Measurements from ENCODE around the gene FIGNL2.

Gene FIGNL2

DNA sequence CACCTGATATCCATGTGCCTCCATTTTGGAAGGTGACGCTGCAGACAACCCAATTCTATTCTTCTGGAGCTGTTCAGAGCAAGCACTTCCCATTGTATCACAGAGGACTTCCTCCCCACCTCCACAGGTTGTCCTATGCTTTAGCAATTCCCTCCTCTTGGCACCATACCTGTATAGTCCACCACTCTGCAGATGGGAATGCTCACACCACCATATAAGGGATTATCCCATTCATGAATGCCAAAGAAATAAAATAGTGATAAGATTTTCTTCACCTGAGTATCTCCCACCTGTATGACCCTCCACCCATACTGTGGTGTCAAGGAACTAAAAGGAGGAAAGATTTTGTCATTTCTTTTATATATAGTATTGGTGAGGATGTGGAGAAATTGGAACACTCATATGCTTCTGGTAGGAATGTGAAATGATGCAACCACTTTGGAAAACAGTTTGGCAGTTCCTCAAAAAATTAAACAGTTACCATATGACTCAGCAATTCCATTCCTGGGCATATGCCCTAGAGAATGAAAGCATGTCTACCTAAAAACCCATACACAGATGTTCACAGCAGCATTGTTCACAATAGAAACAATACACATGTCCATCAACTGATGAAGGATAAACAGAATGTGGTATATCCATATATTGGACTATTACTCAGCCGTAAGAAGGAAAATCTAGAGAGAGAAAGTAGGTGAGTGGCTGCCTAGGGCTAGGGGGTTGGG, 75.2 kb downstream of the FIGNL2 start:
- H3K4me3 ChIP-seq (ENCODE audit: low read length) = no peak overlapping the region
- DNase-seq (ENCODE audit: low read depth) = peak; percentile 74
- TF ChIP-seq, protein P1, sequence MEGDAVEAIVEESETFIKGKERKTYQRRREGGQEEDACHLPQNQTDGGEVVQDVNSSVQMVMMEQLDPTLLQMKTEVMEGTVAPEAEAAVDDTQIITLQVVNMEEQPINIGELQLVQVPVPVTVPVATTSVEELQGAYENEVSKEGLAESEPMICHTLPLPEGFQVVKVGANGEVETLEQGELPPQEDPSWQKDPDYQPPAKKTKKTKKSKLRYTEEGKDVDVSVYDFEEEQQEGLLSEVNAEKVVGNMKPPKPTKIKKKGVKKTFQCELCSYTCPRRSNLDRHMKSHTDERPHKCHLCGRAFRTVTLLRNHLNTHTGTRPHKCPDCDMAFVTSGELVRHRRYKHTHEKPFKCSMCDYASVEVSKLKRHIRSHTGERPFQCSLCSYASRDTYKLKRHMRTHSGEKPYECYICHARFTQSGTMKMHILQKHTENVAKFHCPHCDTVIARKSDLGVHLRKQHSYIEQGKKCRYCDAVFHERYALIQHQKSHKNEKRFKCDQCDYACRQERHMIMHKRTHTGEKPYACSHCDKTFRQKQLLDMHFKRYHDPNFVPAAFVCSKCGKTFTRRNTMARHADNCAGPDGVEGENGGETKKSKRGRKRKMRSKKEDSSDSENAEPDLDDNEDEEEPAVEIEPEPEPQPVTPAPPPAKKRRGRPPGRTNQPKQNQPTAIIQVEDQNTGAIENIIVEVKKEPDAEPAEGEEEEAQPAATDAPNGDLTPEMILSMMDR (IDR thresholded peaks at IDR 0.05; ENCODE audit: insufficient read depth, low read depth, low read length, missing control alignments) = no peak

DNA sequence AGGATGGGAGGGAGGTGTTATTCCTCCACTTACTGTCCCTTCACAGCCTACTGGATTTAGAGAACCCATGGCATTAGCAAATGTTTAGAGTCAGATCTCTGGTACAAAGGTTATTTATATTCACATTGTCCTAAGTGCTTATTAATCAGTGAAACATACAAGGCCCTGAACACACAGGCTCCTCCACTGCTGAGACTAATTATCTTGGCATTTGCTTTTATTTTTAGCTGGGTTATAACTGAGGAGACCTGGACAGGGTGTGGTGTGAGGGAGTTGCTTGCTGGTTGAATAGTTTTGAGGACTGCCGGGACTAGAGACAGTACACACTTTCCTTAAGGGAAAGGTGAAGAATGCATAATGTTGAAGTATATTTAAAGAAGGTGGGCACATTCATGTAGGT, 77.5 kb downstream of the FIGNL2 start:
- H3K4me3 ChIP-seq (ENCODE audit: low read length) = no peak overlapping the region
- peak; percentile 8 for DNase-seq (ENCODE audit: low read depth)
- TF ChIP-seq, protein P1 (IDR thresholded peaks at IDR 0.05; ENCODE audit: insufficient read depth, low read depth, low read length, missing control alignments) = no peak

Measured in epithelial cell of esophagus (primary cell).